Measurements from ENCODE around the gene TRIM46. TPM values are rescaled to one million over a fixed set of nuclear protein-coding genes. Genes with fewer than 3 reads are reported as not detected.

The TRIM46 gene
- total RNA-seq, 6 donors from 2014 or later = 0.30 to 0.64 (median 0.57) TPM; not detected in 3

DNA sequence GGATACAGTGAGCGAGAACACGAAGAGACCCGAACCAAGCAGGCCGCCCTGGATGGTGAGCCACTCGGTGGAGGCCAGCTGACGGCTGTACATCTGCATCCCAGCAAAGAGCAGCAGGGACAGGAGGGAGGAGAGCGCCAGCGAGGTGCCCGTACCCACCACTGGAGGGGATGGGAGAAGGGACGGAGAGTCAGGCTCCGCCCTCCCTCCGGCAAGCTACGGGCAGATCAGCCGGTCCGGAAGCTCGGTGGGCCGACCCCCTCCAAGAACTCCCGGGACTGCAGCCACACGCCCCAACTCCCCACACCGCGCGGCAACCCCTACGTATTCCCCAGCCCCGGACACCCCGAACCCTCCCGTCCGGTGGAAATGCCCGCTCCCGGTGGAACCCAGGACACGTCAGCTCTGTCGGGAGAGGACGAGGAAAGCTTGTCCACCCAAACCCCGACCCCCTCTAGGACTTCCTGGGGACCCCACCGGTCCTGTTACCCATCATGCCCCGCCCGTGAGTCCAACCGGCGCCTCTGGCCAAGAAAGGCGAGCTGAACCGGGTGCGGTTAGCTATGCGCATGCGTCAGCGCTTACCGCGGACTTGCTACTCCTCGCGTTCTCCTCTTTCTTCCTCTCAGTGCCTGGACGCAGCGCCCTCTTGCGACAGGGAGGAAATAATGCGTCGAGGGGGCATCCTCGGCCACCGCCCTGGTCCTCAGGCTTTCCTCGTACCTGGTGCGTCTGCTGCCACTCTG lies 744 bp upstream of the TRIM46 start, which contains the start of gene KRTCAP2:
Gene KRTCAP2 (minus strand): TSS at position 573 of the 746 bp plus-strand sequence. CDS start 80 bp downstream, at position 493.
- H3K4me3 ChIP-seq = peak within 1 kb of the TSS; percentile 71 to 94 (median 92)
- 0 to 1% methylated on average over 24 to 50 of the region's 57 CpGs for WGBS, 2 donors
- peak within 1 kb of the TSS; percentile 91 to 99 (median 96) for H3K27ac ChIP-seq
- peaks cover 0 to 7% (median 3%) of the 10 kb centered on the region in 4 donors for H3K27me3 ChIP-seq
- ATAC-seq (ENCODE audit: low FRiP score in 2 of 2) (peak; percentile 88 to 93), DNase-seq (peak; percentile 91 to 97)
- H3K36me3 ChIP-seq = peaks cover 0 to 25% (median 14%) of the 10 kb centered on the region in 4 donors
- no peaks in the 10 kb centered on the region for H3K9me3 ChIP-seq
- peaks cover 33 to 44% (median 37%) of the 10 kb centered on the region in 4 donors for H3K4me1 ChIP-seq
- TF ChIP-seq, protein P1, sequence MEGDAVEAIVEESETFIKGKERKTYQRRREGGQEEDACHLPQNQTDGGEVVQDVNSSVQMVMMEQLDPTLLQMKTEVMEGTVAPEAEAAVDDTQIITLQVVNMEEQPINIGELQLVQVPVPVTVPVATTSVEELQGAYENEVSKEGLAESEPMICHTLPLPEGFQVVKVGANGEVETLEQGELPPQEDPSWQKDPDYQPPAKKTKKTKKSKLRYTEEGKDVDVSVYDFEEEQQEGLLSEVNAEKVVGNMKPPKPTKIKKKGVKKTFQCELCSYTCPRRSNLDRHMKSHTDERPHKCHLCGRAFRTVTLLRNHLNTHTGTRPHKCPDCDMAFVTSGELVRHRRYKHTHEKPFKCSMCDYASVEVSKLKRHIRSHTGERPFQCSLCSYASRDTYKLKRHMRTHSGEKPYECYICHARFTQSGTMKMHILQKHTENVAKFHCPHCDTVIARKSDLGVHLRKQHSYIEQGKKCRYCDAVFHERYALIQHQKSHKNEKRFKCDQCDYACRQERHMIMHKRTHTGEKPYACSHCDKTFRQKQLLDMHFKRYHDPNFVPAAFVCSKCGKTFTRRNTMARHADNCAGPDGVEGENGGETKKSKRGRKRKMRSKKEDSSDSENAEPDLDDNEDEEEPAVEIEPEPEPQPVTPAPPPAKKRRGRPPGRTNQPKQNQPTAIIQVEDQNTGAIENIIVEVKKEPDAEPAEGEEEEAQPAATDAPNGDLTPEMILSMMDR (IDR thresholded peaks at IDR 0.05) = peak; percentile 91 to 99 (median 96)
- peak in 3 of 4 donors; percentile 47 to 77 (median 48) for TF ChIP-seq POLR2A (IDR thresholded peaks at IDR 0.05)
- TF ChIP-seq POLR2AphosphoS5 (IDR thresholded peaks at IDR 0.05) = peak; percentile 90 to 95
- no peak for TF ChIP-seq EP300 (IDR thresholded peaks at IDR 0.05)

DNA sequence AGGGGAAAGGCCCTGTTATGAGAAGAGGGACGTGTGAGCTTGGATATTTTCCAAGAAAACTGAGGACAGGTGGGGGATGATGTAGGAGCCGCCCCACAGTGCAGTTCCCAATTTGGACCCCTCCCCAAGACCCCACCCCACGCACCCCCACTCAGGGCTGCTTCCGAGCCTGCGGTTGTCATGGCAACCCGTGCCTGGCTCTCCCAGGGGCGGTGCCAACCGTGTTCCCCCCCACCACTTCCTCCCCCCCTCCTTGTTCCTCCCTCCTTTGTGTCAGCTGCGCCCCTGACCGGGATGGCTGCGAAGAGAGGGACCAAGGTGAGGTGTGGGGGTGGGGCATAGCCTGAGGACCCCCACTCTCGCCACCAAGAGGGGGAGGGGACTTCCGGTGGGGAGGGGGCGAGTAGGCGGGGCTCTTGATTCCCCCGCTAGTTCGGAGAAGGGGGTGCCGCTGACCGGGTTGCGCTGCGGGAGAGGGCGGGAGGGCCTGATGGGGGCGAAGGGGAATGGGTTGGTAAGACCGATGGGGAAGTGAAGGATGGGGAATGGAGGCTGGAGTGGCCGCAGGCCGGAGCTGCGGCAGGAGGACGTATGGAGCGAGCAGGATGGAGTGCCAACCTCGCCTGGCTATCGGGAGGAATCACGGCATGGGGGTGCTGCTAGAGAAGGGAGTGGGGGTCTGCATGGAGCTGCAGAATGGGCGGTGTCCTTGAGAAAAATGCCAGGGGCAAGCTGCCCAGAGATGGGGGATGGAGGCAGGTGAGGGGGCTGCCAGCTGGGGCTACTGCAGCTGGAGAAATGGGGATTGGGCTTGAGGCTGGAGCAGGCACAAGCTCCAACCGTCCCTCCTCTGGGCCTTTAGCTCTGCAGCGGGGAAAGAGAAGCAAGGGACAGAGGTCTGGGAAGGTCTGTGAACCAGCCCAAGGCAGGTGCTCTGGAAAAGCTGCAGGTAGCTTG lies 953 bp downstream of the TRIM46 start:
- peaks cover 0 to 15% (median 4%) of the 10 kb centered on the region in 4 donors for H3K36me3 ChIP-seq
- ATAC-seq (ENCODE audit: low FRiP score in 2 of 2) (no peak), DNase-seq (peak in 1 of 2 donors; percentile 77)
- 8 to 17% methylated on average over 24 to 35 of the region's 35 CpGs for WGBS, 2 donors
- no peaks in the 10 kb centered on the region for H3K9me3 ChIP-seq
- TF ChIP-seq EP300 (IDR thresholded peaks at IDR 0.05) (no peak), POLR2AphosphoS5 (IDR thresholded peaks at IDR 0.05) (no peak), POLR2A (IDR thresholded peaks at IDR 0.05) (no peak)
- TF ChIP-seq, protein P1 (IDR thresholded peaks at IDR 0.05) = no peak
- peaks cover 0 to 7% (median 3%) of the 10 kb centered on the region in 4 donors for H3K27me3 ChIP-seq
- peak overlapping the region in 3 of 4 donors; percentile 92 to 94 (median 93) for H3K4me3 ChIP-seq
- peaks cover 30 to 53% (median 41%) of the 10 kb centered on the region in 4 donors for H3K4me1 ChIP-seq
- H3K27ac ChIP-seq = peak overlapping the region in 2 of 4 donors; percentile 30 to 57

DNA sequence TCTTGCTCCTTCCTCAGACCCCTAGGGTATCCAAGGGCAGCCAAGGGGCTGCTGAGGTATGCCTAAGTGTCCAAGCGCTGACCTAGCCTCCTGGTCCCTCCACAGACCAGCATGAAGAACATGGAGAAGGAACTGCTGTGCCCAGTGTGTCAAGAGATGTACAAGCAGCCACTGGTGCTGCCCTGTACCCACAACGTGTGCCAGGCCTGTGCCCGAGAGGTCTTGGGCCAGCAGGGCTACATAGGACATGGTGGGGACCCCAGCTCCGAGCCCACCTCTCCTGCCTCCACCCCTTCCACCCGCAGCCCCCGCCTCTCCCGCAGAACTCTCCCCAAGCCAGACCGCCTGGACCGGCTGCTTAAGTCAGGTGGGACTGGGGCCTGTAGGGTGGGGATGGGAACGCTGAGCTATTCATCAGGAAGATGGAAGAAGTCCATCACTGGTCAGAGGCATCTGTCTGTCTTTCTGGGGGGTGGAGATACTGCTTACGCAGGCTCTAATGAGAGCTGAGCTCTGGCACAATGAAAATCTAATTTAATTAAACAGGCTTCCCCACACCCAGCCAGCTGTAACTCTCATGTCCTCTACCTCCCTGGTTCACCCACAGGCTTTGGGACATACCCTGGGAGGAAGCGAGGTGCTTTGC lies 1.8 kb downstream of the TRIM46 start:
- Histone ChIP-seq H3K27me3 (peaks cover 0 to 7% (median 3%) of the 10 kb centered on the region in 4 donors), H3K4me3 (no peak overlapping the region), H3K4me1 (peaks cover 30 to 53% (median 41%) of the 10 kb centered on the region in 4 donors), H3K36me3 (peaks cover 0 to 7% (median 0%) of the 10 kb centered on the region in 4 donors), H3K27ac (no peak overlapping the region), H3K9me3 (no peaks in the 10 kb centered on the region)
- WGBS, 2 donors = 92 to 95% methylated on average over 2 to 12 of the region's 12 CpGs
- no peak for ATAC-seq (ENCODE audit: low FRiP score in 2 of 2)
- DNase-seq = peak; percentile 21 to 32
- TF ChIP-seq POLR2A (IDR thresholded peaks at IDR 0.05) (no peak), POLR2AphosphoS5 (IDR thresholded peaks at IDR 0.05) (no peak), EP300 (IDR thresholded peaks at IDR 0.05) (no peak)
- TF ChIP-seq, protein P1 (IDR thresholded peaks at IDR 0.05) = no peak

DNA sequence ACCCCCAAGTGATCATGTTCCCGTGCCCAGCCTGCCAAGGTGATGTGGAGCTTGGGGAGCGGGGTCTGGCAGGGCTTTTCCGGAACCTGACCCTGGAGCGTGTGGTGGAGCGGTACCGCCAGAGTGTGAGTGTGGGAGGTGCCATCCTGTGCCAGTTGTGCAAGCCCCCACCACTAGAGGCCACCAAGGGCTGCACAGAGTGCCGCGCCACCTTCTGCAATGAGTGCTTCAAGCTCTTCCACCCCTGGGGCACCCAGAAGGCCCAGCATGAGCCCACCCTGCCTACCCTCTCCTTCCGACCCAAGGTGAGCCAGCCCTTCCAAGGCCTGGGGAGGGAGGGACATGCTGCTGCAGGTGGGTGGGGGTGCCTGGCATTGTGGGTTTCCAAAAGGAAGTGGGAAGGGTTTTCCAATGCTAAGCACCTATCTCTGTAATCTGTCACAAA lies 2.3 kb downstream of the TRIM46 start:
- peaks cover 0 to 7% (median 3%) of the 10 kb centered on the region in 4 donors for H3K27me3 ChIP-seq
- TF ChIP-seq, protein P1 (IDR thresholded peaks at IDR 0.05) = no peak
- no peak for TF ChIP-seq POLR2AphosphoS5 (IDR thresholded peaks at IDR 0.05)
- TF ChIP-seq POLR2A (IDR thresholded peaks at IDR 0.05) = no peak
- no peak for TF ChIP-seq EP300 (IDR thresholded peaks at IDR 0.05)
- H3K4me3 ChIP-seq = no peak overlapping the region
- no peaks in the 10 kb centered on the region for H3K9me3 ChIP-seq
- peaks cover 30 to 53% (median 41%) of the 10 kb centered on the region in 4 donors for H3K4me1 ChIP-seq
- DNase-seq (peak; percentile 41 to 58), ATAC-seq (ENCODE audit: low FRiP score in 2 of 2) (no peak)
- 70 to 100% methylated on average over 1 to 9 of the region's 9 CpGs for WGBS, 2 donors
- H3K27ac ChIP-seq = no peak overlapping the region
- H3K36me3 ChIP-seq = peaks cover 0 to 1% (median 0%) of the 10 kb centered on the region in 4 donors
